Measurements from ENCODE around the gene HSDL2. TPM values are rescaled to one million over a fixed set of nuclear protein-coding genes. Genes with fewer than 3 reads are reported as not detected.

Gene HSDL2
- total RNA-seq, 1 experiment from 2014 or later, result 37.0 TPM

GRCh38 chr9:112366591-112366990 is 13.3 kb upstream of the HSDL2 start:
- Histone ChIP-seq H3K27me3 (ENCODE audit: low read length) (no peaks in the 10 kb centered on the region), H3K4me1 (ENCODE audit: insufficient read depth, low read length) (no peaks in the 10 kb centered on the region; the same call in 1 of the 2 replicates), H3K9me2 (replicated peaks; ENCODE audit: low read length) (no peaks in the 10 kb centered on the region), H3K9me3 (ENCODE audit: low read length) (no peaks in the 10 kb centered on the region), H3K4me3 (ENCODE audit: low read length) (no peak overlapping the region), H3K9ac (ENCODE audit: low read length) (no peak overlapping the region), H2AFZ (ENCODE audit: low read length) (no peak overlapping the region), H3F3A (ENCODE audit: low read length, unreplicated experiment) (no peaks in the 10 kb centered on the region), H4K20me1 (ENCODE audit: low read length) (no peaks in the 10 kb centered on the region), H3K27ac (ENCODE audit: low read length) (no peak overlapping the region), H3K4me2 (ENCODE audit: low read length) (no peak overlapping the region), H3K36me3 (ENCODE audit: low read depth, low read length) (no peaks in the 10 kb centered on the region), H3K79me2 (ENCODE audit: low read length) (no peaks in the 10 kb centered on the region)
- no peak for DNase-seq
- no peak for ATAC-seq
- intact Hi-C loops (cut with micrococcal nuclease), result no loop called here
- peak; percentile 23; the same call in 1 of the 2 replicates for TF ChIP-seq CTCF (conservative IDR thresholded peaks at IDR 0.05; ENCODE audit: low read depth, low read length)
- no peak for TF ChIP-seq EZH2 (IDR thresholded peaks at IDR 0.05; ENCODE audit: low read length, unreplicated experiment)
- ChIA-PET CTCF (interaction anchor here (0.7 kb wide), 1 partner anchor 745 kb away, joined by 4 read pairs; no protein-coding TSS in a partner anchor), POLR2A (ENCODE audit: unreplicated experiment) (no interaction called here)
- no TSS peak for BruUV-seq (replicated peaks)

GRCh38 chr9:112367465-112367864 is 12.4 kb upstream of the HSDL2 start:
- BruUV-seq (replicated peaks), result no TSS peak
- Histone ChIP-seq H3K27ac (ENCODE audit: low read length) (no peak overlapping the region), H3K9me3 (ENCODE audit: low read length) (no peaks in the 10 kb centered on the region), H3F3A (ENCODE audit: low read length, unreplicated experiment) (no peaks in the 10 kb centered on the region), H3K4me3 (ENCODE audit: low read length) (no peak overlapping the region), H3K9me2 (replicated peaks; ENCODE audit: low read length) (no peaks in the 10 kb centered on the region), H2AFZ (ENCODE audit: low read length) (no peak overlapping the region), H3K27me3 (ENCODE audit: low read length) (no peaks in the 10 kb centered on the region), H3K9ac (ENCODE audit: low read length) (no peak overlapping the region), H4K20me1 (ENCODE audit: low read length) (no peaks in the 10 kb centered on the region), H3K36me3 (ENCODE audit: low read depth, low read length) (no peaks in the 10 kb centered on the region), H3K79me2 (ENCODE audit: low read length) (no peaks in the 10 kb centered on the region), H3K4me2 (ENCODE audit: low read length) (no peak overlapping the region), H3K4me1 (ENCODE audit: insufficient read depth, low read length) (no peaks in the 10 kb centered on the region; the same call in 1 of the 2 replicates)
- no peak for ATAC-seq
- no peak for DNase-seq
- ChIA-PET CTCF (no interaction called here), POLR2A (ENCODE audit: unreplicated experiment) (no interaction called here)
- intact Hi-C loops (cut with micrococcal nuclease), result no loop called here
- no peak for TF ChIP-seq EZH2phosphoT487 (IDR thresholded peaks at IDR 0.05; ENCODE audit: borderline replicate concordance, low read length)

GRCh38 chr9:112369817-112370216 is 10.1 kb upstream of the HSDL2 start:
- Histone ChIP-seq H3K4me3 (ENCODE audit: low read length) (no peak overlapping the region), H3K27ac (ENCODE audit: low read length) (no peak overlapping the region), H3F3A (ENCODE audit: low read length, unreplicated experiment) (no peaks in the 10 kb centered on the region), H3K9me2 (replicated peaks; ENCODE audit: low read length) (no peaks in the 10 kb centered on the region), H3K27me3 (ENCODE audit: low read length) (no peaks in the 10 kb centered on the region), H3K9me3 (ENCODE audit: low read length) (no peaks in the 10 kb centered on the region), H3K4me1 (ENCODE audit: insufficient read depth, low read length) (no peaks in the 10 kb centered on the region; the same call in 1 of the 2 replicates), H3K9ac (ENCODE audit: low read length) (no peak overlapping the region), H2AFZ (ENCODE audit: low read length) (no peak overlapping the region), H3K79me2 (ENCODE audit: low read length) (no peaks in the 10 kb centered on the region), H3K4me2 (ENCODE audit: low read length) (no peak overlapping the region), H4K20me1 (ENCODE audit: low read length) (no peaks in the 10 kb centered on the region), H3K36me3 (ENCODE audit: low read depth, low read length) (no peaks in the 10 kb centered on the region)
- no peak for ATAC-seq
- TF ChIP-seq EZH2 (IDR thresholded peaks at IDR 0.05; ENCODE audit: low read length, unreplicated experiment) (no peak), CTCF (conservative IDR thresholded peaks at IDR 0.05; ENCODE audit: low read depth, low read length) (no peak), EZH2phosphoT487 (IDR thresholded peaks at IDR 0.05; ENCODE audit: borderline replicate concordance, low read length) (no peak)
- no TSS peak for BruUV-seq (replicated peaks)
- intact Hi-C loops (cut with micrococcal nuclease), result no loop called here
- no peak for DNase-seq
- ChIA-PET CTCF (no interaction called here), POLR2A (ENCODE audit: unreplicated experiment) (no interaction called here)

Data from PC-3 (cell line).